COR-L47 (cell line): ENCODE measurements around the gene SYNDIG1.

Source experiments
- DNase-seq: peaks from one replicate; lab custom pipeline; 2025; lab: John Stamatoyannopoulos, UW

Gene SYNDIG1

GRCh38 chr20:24674921-24675605, 205.6 kb downstream of the SYNDIG1 start:
- no peak for DNase-seq

DNA sequence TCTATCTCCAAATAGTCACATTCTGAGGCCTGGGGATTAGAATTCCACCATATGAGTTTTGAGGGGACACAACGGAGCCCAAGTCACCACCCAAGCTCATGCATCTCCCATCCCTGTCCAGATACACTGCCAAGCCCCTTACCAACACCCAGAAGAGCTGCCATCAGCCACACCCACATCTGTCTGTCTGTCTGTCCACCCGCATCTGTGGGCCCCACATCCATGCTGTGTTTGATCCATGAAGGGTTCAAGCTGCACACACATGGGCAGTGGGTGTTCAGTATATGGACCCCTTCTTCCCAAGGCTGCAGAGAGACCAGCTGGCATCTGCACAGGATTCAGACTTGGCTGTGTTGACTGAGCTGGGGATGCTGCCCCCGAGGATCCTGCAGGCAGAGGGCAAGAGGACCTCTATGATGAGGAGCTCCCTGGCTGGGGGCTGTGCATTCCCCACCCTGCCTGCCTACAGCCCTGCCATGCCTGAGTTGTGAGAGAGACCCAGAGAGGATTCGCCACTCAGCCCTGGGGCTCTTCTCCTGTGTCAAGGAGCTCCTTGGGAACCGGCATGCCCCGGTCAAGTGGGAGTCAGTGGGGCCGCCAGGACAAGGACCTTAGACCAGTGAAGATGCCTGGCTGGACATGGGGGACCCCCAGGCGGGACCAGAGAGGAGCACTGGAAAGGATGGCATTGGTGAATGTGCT, 206.4 kb downstream of the SYNDIG1 start:
- no peak for DNase-seq

- DNase-seq = no peak
These were observed 207.0 kb downstream of the SYNDIG1 start for GRCh38 chr20:24676353-24676977.

DNA sequence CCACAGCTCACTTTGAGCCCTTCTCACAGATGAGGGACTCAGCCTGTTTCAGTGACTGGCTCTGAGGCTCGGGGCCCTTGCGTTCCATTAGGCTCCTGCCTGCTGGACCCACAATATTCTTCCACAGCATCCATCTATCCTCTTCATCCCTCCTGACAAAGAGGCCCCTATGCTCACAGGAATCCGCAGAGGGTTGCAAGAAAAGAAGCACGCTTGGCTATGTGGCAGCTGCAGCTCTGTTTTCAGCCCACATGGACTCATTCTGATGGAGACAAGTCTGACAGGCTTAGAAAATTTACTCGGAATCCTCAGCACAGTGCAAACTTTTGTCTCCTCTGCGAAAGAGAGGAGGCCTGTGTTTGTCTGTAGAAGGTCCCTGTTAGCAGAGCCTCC, 207.5 kb downstream of the SYNDIG1 start:
- no peak for DNase-seq

DNA sequence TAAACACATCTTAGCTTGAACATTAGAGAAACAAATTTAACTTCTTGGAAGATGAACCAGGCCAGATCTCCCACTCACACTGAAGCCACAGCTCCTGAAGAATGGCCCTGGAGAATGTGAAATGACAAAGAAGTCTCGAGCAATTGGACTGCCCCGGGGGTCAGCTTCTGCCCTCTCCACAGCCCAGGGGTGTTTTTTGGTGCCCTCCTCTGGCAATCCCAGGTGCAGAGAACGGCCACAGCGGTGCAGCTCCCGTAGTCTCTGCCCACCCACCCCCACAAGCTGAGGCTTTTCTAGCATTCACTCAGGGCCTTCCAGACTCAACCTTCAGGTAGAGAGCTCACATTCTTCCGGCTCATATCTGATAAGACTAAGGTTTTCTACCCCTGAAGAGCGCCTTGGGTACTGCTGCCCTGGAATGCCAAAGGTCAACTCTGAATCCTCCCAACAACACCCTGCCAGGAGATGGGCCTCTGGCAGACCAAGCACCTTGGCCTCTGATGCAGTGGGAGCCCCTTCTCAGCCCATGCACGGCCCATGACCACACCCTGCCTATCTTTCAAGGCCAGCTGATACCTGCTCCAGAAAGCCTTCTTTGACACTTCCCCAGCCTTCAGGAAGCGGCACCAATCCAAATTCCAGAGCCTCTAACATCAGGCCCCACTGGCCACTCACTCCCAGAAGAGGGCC, 208.3 kb downstream of the SYNDIG1 start:
- no peak for DNase-seq

DNA sequence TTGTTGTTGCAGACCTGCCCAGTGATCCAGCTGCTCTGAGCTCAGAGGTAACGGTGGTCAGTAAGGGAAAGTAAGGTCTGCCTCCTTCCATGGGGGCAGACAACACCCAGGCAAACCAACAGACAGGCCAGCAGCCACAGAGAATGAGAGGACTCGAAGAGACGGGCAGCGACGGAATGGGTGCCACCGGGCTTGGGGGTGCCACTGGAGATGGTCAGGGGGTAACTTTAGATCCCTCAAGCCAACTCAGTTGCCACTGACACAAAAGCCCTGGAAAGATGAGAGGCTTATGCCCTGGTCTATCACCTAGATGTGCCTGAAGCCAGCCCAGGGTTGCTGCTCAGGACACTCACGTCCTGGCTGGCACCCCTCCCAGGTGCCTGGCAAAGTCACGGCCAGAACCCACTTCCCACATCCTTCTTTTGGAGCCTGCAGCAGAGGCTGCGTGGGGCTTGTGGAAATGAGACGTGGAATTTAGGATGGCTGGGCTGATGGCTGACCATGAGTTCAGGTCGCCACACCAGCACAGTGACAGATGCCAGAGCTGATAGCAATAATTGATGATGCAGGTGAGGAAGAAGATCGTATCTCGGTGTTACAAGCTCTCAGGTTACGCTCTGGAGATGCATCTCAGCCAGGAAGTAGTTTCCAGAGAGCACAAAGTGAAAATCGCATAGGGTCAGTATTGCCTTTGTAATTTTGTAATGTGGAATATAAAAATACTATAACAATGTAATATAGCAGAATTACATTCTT, 209.1 kb downstream of the SYNDIG1 start:
- DNase-seq = no peak

- DNase-seq = no peak
These were observed 210.1 kb downstream of the SYNDIG1 start for GRCh38 chr20:24679448-24680047.

GRCh38 chr20:24681634-24682495, 212.4 kb downstream of the SYNDIG1 start:
- no peak for DNase-seq

- no peak for DNase-seq
These were observed 213.1 kb downstream of the SYNDIG1 start for GRCh38 chr20:24682496-24682985.

GRCh38 chr20:24683676-24684075, 214.2 kb downstream of the SYNDIG1 start:
- DNase-seq = no peak

DNA sequence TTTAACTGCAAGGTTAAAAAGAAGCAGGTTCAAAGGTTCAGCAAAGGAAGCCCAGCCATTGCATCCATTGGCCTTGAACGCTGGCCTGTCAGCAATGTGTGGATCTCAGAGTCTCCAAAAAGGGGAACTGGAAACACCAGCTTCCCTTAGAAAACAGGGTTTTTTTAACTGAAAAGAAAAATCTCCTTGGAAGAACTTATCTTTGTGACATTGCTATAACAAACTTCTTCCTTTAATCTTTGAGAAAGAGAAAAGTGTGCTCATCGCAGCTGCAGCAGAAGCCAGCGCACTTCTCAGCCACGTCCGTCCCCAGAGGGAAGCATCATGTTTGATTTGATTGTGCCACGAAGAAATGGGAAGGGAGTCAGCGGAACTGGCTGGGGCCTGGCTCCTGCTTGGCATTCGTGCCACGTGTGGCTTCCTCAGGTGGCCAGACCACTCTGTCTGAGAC, 215.0 kb downstream of the SYNDIG1 start:
- DNase-seq = no peak

- no peak for DNase-seq
These were observed 215.7 kb downstream of the SYNDIG1 start for GRCh38 chr20:24684956-24685691.

DNA sequence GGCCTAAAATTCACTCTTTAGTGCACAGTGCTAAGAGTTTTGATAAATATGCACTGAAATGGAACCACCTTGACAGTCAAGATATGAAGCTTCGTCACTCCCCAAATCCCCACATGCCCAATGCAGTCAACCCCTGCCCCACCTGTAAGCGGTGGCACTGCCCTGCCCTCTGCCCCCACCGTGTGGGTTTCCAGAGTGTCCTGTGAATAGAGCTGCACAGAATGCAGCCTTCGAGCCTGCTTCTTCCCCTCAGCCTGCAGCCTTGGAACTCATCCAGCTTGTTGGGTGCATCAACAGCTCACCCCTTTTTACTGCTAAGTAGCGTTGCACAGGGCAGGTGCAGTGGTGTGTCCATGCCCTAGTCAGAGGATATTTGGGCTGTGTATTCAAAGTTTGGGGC, 216.3 kb downstream of the SYNDIG1 start:
- DNase-seq = no peak

DNA sequence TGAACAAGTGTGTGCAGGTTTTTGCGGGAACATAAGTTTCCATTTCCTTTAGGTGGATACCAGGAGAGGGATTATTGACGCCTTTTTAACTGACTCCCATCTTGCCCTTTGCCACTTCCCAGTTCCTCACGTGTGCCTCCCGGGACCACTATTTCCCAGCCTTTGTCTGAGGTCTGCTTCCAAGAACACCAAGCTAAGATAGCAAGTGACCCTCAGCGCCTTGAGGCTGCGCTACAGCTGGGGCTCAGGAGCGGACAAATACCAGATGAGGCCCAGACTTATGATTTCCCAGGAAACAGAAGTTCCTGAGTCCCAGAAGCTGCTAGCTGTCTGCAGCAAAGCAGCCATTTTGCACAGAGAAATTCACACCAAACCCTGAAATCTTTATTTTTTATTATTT, 216.7 kb downstream of the SYNDIG1 start:
- no peak for DNase-seq

DNA sequence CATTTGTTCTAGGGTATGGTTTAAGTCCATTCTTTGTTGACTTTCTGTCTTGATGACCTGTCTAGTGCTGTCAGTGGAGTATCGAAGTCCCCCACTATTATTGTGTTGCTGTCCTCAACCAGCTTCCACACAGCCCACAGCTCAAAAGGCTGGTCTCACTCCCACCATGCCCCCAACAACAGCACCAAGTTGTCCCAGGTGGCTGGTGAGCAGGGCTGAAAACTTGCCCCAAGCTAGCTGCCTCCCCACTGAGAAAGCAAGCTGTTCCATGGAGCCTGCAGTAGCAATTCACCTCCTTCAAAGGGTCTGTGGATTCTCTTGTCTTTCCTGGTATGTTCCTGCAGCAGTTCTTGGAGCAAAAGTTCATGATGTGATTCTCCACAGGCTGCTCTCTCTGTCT, 221.0 kb downstream of the SYNDIG1 start:
- DNase-seq = no peak

DNA sequence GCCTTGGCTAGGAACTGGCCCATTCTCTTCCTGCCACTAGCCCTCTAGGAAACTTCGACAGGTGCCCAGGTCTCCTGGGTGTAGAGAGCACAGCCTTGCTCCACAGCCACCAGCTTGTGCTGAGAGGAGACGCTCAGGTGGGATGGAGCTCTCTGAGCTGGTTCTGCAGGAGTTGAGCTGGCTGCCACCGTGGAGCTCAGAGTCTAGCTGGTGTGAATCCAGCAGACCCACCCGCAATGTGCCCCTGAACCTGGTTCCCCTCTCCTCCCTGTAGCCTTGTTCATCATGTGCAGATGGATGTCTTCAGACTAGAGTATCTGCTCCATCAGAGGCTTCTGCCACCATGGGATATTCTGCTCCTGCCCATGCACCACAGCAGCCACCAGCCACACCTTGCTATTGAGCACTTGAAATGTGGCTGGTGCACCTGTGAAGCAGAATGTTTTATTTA, 222.5 kb downstream of the SYNDIG1 start:
- no peak for DNase-seq

DNA sequence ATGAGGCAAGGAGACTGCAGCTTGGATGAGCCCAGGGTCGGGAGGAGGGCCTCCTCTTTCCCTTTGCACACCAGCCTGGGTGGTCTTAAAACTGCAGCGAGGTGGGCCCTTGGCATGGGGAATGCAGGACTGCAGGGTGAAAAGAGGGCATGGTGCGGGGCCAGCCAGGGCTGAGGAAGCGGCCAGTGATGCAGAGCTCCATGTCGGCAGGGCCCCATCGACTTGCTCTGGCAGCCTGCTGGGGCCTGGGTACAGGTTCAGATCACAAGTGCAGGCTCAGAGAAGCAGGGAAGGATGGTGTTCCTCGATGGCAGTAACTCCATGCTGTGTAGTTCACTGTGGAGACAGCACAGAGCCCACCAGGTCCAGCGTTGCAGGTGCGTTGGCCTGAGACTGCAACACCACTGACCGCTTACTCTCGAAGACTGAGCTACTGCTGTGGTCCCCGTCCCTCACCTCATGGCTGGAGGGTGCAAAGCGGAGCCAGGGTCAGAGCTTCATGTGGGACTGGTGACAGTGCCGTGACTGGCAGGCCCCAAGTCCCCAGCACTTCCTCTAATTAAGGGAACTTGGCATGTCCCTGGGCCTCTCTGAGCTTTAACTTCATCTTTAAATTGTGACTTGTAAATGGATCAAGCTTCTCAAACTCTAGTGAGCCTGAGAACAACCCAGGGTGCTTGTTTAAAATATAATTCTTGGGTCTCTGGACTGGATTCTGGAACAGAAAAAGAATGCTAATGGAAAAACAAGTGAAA, 223.2 kb downstream of the SYNDIG1 start:
- DNase-seq = no peak

GRCh38 chr20:24693466-24694156, 224.2 kb downstream of the SYNDIG1 start:
- no peak for DNase-seq
